GM19239 (cell line): ENCODE data around the gene KRT82.
"Not testable (repeated sequence)": the region's sequence is repeated elsewhere in the genome, so short reads cannot be mapped to it uniquely, and the experiment has no call there.

Experiments
- DNase-seq: peaks from one replicate; pipeline ENCODE4 v3.0.0; 2011; ENCODE audit warnings: low spot score; ENCODE audit not compliant: insufficient read length
- FAIRE-seq: peaks from 2 replicates; lab custom pipeline; 2011; peaks lifted over from hg19 to GRCh38; lab: Jason Lieb, UNC

The KRT82 gene

GRCh38 chr12:52413782-52414345 is 7.7 kb upstream of the KRT82 start:
- DNase-seq (no peak), FAIRE-seq (no peak)

GRCh38 chr12:52413202-52413601 is 7.1 kb upstream of the KRT82 start:
- FAIRE-seq (no peak), DNase-seq (no peak)

- FAIRE-seq (no peak), DNase-seq (no peak)
These were observed 5.7 kb upstream of the KRT82 start for GRCh38 chr12:52411815-52412214.

- FAIRE-seq, DNase-seq: not testable (repeated sequence)
These were observed 4.6 kb upstream of the KRT82 start for GRCh38 chr12:52410589-52411248.

- no peak for DNase-seq
- FAIRE-seq = no peak
These were observed 1.8 kb upstream of the KRT82 start for GRCh38 chr12:52407918-52408317.

GRCh38 chr12:52404951-52405350 is 1.2 kb downstream of the KRT82 start:
- no peak for FAIRE-seq

GRCh38 chr12:52403561-52403960 is 2.6 kb downstream of the KRT82 start:
- DNase-seq = no peak
- FAIRE-seq = no peak

More at GRCh38 chr12:52404951-52405350, 1.2 kb downstream of the KRT82 start:
- DNase-seq = no peak

- DNase-seq = no peak
These were observed 3.1 kb downstream of the KRT82 start for GRCh38 chr12:52402873-52403540.

GRCh38 chr12:52402377-52402776 is 3.8 kb downstream of the KRT82 start:
- DNase-seq = no peak

More at GRCh38 chr12:52402873-52403540, 3.1 kb downstream of the KRT82 start:
- no peak for FAIRE-seq

GRCh38 chr12:52401926-52402325 is 4.2 kb downstream of the KRT82 start:
- no peak for DNase-seq
- FAIRE-seq = no peak

More at GRCh38 chr12:52402377-52402776, 3.8 kb downstream of the KRT82 start:
- no peak for FAIRE-seq

GRCh38 chr12:52401526-52401925 is 4.6 kb downstream of the KRT82 start:
- FAIRE-seq = no peak
- DNase-seq = no peak

- DNase-seq (no peak), FAIRE-seq (no peak)
These were observed 5.2 kb downstream of the KRT82 start for GRCh38 chr12:52400906-52401305.

- no peak for DNase-seq
- FAIRE-seq = no peak
These were observed 6.4 kb downstream of the KRT82 start for GRCh38 chr12:52399756-52400155.

- FAIRE-seq (no peak), DNase-seq (no peak)
These were observed 8.0 kb downstream of the KRT82 start for GRCh38 chr12:52398176-52398575.

GRCh38 chr12:52396656-52397055 is 9.5 kb downstream of the KRT82 start:
- DNase-seq = no peak
- FAIRE-seq = no peak

- DNase-seq (no peak), FAIRE-seq (no peak)
These were observed 10.2 kb downstream of the KRT82 start for GRCh38 chr12:52395761-52396434.

- FAIRE-seq (no peak), DNase-seq (no peak)
These were observed 11.2 kb downstream of the KRT82 start for GRCh38 chr12:52394836-52395405.

GRCh38 chr12:52392465-52393007 is 13.6 kb downstream of the KRT82 start:
- FAIRE-seq (no peak), DNase-seq (no peak)

GRCh38 chr12:52391618-52392002 is 14.5 kb downstream of the KRT82 start:
- DNase-seq = no peak

More at GRCh38 chr12:52391618-52392002, 14.5 kb downstream of the KRT82 start:
- FAIRE-seq = no peak
